AG04449 (cell line): ENCODE results near the gene CTPS2.

ENCODE experiments used
- CTCF ChIA-PET: fragments of 350-600 bp; formaldehyde crosslinking; extraction: SDS; loops from one replicate; lab custom pipeline; 2021; ENCODE audit warnings: antibody characterized with exemption; lab: Yijun Ruan, JAX
- POLR2A ChIA-PET: fragments of 400-600, 350-600 bp; formaldehyde crosslinking; extraction: SDS; loops from one replicate; lab custom pipeline; 2020; ENCODE audit warnings: antibody characterized with exemption, inconsistent platforms; lab: Yijun Ruan, JAX
- DNase-seq: peaks from one replicate; pipeline ENCODE4 v3.0.0-alpha.2; 2010; ENCODE audit warnings: low read depth, low spot score
- H3K4me3 ChIP-seq: 2 replicates; pipeline ENCODE4 v1.5.1; 2011; ENCODE audit warnings: low read depth, mild to moderate bottlenecking, control low read depth, low read length
- CTCF ChIP-seq: IDR thresholded peaks from one replicate; pipeline ENCODE4 v1.5.1; 2011; ENCODE audit warnings: mild to moderate bottlenecking, moderate library complexity, low read length, control low read depth, inconsistent platforms; ENCODE audit not compliant: insufficient read depth; ENCODE audit errors: missing control alignments

Gene CTPS2

GRCh38 chrX:16664074-16664473 lies 48.4 kb downstream of the CTPS2 start:
- no peak overlapping the region for H3K4me3 ChIP-seq
- POLR2A ChIA-PET = no interaction called here
- TF ChIP-seq CTCF = no peak
- no peak for DNase-seq
- CTCF ChIA-PET = interaction anchor here (0.7 to 2.6 kb wide), 9 partner anchors 14 to 552 kb away, joined by 3 to 21 read pairs (median 3); partner anchors contain the start of genes GRPR and S100G

GRCh38 chrX:16662402-16662801 lies 50.1 kb downstream of the CTPS2 start:
- CTCF ChIA-PET = interaction anchor here (1.3 to 3.0 kb wide), 4 partner anchors 226 to 732 kb away, joined by 3 to 21 read pairs (median 10); partner anchors contain the start of gene GRPR
- POLR2A ChIA-PET = no interaction called here

GRCh38 chrX:16661495-16661894 lies 51.0 kb downstream of the CTPS2 start:
- H3K4me3 ChIP-seq = no peak overlapping the region
- TF ChIP-seq CTCF = no peak
- ChIA-PET POLR2A (no interaction called here), CTCF (interaction anchor here (1.3 to 3.0 kb wide), 2 partner anchors 225 to 731 kb away, joined by 3 to 16 read pairs; no protein-coding TSS in a partner anchor)
- no peak for DNase-seq

More at GRCh38 chrX:16662402-16662801, 50.1 kb downstream of the CTPS2 start:
- H3K4me3 ChIP-seq = no peak overlapping the region
- TF ChIP-seq CTCF = no peak
- DNase-seq = no peak

GRCh38 chrX:16659321-16659720 lies 53.1 kb downstream of the CTPS2 start:
- H3K4me3 ChIP-seq = no peak overlapping the region
- ChIA-PET POLR2A (no interaction called here), CTCF (no interaction called here)
- DNase-seq = no peak
- no peak for TF ChIP-seq CTCF

GRCh38 chrX:16658284-16658683 lies 54.2 kb downstream of the CTPS2 start:
- ChIA-PET POLR2A (no interaction called here), CTCF (no interaction called here)
- DNase-seq = no peak
- no peak overlapping the region for H3K4me3 ChIP-seq
- TF ChIP-seq CTCF = no peak

- no peak for TF ChIP-seq CTCF
- H3K4me3 ChIP-seq = no peak overlapping the region
- no peak for DNase-seq
- CTCF ChIA-PET = no interaction called here
- POLR2A ChIA-PET = no interaction called here
Observed at GRCh38 chrX:16654093-16654492, 58.4 kb downstream of the CTPS2 start.
